EH (cell line): ENCODE results near the gene FAM3C.
"Not testable (repeated sequence)": the region's sequence is repeated elsewhere in the genome, so short reads cannot be mapped to it uniquely, and the experiment has no call there.

Experiments
- DNase-seq: peaks from one replicate; pipeline ENCODE4 v3.0.0-alpha.2; 2015; ENCODE audit warnings: low read depth

FAM3C gene, protein sequence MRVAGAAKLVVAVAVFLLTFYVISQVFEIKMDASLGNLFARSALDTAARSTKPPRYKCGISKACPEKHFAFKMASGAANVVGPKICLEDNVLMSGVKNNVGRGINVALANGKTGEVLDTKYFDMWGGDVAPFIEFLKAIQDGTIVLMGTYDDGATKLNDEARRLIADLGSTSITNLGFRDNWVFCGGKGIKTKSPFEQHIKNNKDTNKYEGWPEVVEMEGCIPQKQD

DNA sequence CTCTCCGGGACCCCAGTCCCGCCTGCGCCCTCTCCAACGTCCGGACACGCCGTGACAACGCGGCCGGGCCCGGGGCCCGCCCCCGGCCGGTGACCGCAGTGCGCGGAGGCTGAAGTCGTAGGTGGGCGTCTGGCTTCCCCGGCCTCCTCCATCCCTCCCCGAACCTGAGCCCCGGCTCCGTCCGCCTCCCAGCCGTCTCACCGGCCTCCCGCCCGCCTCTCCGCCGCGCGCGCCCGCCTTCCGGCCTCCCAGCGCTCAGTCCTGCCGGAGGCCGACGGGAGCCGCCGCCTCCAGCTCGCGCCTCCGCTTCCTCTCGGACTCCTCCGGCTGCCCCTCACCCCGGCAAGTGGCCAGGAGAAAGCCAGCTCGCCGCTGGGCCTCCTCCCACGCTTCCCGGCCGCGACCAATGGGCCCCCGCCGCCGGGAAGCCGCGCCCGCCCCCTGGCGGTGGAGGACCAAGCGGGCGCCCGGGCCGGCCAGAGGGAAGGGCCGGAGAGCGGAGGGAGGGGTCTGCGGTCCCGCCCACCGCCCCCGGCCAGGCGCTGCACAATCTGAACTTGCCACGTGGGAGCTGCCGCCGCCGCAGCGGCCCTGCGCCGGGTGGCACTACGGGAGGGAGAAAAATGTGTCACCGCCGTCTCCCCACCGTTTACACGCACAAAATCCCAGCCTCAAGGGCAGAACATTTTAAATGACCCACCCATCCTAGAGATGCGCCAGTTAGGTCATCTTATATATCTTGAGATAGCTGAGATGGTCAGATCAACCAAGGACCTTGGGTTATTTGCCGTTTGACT is at the start of gene FAM3C:
Gene FAM3C (minus strand): TSS at position 348 of the 797 bp plus-strand sequence. CDS start 13,339 bp downstream, outside the sequence.
- peak; percentile 93 for DNase-seq

DNA sequence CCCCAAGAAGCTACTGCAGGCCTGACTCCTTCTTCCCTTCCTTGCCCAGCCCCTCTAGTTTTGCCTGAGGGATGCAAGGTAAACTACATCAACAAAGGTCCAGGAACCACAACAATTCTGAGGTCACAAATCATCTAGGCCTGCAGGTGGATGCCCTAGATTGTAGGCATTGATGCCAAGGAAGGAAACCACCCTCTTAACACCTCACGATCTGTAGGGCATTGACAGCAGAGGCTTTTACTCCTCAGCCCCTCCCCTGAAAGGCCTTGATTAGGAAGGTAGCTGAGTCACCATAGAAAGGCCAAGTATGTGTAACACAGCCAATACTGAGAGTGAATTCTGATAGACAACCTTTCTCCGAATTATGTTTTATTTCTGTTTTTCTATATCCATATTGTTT is 46.7 kb upstream of the FAM3C start:
- DNase-seq = no peak

DNA sequence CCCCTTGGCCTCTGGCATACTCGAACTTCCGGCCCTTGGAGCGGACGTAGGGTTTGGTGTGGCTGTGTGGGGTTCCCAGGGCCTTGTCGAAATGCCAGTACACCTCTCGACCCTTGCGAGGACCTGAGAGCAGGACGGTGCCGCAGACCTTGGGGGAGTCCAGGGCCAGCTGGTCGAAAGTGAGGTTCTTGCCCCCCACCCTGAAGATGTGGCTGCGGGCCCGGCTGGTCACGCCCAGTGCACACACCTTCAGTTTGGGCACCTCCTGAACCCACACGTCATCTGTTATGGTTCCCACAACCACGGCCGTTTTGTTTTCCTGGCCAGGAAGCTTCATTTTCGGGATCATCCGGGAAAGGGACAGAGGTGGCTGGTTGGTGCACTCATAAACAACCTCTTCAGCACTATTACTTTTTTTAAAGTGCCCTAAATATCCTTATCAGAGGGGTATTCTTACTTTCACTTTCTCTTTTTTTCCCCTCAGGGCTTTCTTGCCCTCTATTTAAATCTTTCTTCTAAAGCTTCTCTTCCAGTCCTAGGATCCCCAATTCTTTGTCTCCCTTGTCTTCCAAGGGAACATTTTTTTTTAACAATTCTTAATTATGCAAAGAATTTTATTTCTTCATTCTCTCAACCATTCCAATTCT is 44.9 kb upstream of the FAM3C start:
- no peak for DNase-seq

DNA sequence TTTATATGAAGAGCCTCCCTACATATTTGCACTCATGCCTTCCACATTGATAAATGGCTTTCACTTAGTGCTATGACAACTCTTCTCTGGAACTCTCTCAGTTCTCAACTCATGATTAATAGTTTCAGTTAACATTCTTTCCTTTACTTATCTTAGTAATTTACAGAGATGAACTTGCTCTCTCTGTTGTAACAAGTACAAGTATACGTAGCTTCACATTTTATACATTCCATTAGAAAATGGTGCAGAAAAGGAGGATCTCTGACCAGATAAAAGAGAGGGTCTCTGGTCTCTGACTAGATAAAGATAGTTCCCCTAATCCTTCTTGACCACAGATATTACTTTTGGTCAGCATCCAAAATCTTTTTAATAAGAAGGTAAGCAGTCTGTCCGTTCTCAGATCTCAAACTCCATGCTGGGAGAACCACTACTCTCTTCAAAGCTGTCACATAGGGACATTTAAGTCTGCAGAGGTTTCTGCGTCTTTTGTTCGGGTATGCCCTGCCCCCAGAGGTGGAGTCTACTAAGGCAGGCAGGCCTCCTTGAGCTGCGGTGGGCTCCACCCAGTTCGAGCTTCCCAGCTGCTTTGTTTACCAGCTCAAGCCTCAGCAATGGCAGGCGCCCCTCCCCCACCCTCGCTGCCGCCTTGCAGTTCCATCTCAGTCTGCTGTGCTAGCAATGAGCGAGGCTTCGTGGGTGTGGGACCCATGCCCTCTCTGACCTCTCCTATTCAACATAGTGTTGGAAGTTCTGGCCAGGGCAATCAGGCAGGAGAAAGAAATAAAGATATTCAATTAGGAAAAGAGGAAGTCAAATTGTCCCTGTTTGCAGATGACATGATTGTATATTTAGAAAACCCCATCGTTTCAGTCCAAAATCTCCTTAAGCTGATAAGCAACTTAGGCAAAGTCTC is 42.2 kb upstream of the FAM3C start:
- peak; percentile 75 for DNase-seq

DNA sequence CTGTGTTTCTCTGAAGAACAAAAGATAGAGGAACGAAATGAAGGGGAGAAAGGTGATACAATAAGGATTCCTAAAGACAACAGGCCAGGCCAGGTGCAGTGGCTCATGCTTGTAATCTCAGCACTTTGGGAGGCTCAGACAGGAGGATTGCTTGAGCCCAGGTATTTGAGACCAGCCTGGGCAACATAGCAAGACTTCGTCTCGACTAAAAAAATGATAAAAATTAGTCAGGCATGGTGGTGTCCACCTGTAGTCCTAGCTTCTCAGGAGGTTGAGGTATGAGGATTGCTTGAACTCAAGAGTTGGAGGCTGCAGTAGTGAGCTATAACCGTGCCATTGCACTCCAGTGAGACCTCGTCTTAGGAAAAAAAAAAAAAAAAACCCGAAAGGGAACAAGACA is 41.4 kb upstream of the FAM3C start:
- DNase-seq = no peak

DNA sequence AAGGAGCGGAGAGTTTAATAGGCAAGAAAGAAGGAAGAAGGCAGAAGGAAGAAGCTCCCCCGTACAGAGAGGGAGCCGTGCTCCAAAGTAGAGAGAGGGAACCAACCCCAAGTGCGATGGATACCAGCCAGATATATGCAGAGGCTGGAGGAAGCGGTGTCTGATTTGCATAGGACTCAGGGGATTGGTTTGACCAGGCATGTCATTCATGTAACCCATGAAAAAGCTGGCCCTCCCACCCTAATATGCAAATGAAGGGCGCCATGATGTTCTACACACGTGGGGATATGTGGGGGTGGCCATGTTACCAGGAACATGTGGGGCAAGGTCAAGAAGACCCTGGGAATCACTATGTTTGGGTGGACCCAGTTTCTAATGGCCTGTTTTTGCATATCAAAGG is 40.6 kb upstream of the FAM3C start:
- DNase-seq = no peak

DNA sequence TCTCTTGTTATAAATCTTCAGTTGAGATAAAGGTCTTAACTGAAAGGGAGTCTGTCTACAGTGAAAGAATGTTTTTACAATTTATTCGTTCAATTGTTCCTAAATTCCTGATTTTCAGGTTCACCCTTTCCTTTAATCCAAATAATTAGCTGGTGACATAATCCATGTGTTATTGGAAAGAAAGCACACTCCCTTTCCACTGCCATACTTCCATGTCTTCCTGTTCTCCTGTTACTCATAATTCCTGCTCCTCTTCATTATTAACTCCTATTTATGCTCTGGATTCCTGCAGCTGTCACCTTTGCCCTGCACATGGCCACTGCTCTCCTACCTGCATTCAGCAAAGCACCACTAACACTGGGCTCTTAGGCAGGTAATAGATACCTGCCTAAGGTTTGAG is 40.0 kb upstream of the FAM3C start:
- DNase-seq = no peak

DNA sequence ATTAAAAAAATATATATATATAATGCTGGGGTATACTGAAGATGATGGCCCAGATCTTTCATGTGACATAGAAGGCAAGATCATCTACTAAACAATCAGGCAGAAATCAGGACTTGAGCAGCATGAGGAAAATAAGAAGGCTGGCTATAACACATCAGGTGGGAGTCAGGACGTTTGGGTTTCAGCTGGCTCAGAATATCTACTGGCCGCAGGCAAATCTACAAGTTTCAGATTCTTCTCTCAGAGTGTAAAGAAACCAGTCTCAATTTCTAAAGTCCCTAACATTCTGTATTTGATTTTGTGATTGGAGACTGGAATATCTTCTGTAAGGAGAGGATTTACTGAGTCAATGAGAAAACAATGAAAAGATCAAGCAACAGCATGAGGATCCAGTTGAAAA is 37.7 kb upstream of the FAM3C start:
- DNase-seq = no peak

DNA sequence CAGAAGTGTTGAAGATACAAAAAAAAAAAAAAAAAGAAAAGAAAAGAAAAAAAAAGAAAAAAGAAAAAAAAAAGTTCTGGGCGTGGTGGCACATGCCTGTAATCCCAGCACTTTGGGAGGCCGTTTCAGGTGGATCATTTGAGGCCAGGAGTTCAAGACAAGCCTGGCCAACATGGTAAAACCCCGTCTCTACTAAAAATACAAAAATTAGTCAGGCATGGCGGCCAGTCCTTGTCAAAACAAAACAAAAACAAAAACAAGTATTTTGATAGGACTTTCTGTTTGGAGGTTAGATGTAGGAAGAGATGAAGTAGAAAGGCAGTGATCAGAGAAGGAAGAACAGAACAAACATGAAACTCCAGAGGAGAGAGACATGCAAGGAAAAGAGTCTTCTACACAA is 36.4 kb upstream of the FAM3C start:
- DNase-seq = not testable (repeated sequence)

DNA sequence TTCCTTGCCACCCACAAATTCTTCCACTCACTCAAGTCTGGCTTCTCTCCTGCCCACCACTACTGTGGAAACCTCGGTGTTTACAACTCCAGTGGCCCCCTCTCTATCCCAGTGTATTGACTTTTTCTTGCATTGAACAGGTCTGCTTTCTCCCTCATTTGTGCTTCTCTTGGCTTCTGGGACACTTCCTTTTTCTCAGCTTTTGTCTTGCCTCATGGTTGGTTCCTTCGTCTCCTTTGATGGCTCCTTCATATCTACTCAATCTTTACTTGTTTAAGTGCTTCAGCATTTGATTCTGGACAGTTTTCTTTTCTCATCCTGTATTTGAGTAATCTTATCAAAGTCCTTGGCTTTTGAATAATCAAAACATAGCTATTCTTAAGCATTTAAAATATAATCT is 35.9 kb upstream of the FAM3C start:
- no peak for DNase-seq

DNA sequence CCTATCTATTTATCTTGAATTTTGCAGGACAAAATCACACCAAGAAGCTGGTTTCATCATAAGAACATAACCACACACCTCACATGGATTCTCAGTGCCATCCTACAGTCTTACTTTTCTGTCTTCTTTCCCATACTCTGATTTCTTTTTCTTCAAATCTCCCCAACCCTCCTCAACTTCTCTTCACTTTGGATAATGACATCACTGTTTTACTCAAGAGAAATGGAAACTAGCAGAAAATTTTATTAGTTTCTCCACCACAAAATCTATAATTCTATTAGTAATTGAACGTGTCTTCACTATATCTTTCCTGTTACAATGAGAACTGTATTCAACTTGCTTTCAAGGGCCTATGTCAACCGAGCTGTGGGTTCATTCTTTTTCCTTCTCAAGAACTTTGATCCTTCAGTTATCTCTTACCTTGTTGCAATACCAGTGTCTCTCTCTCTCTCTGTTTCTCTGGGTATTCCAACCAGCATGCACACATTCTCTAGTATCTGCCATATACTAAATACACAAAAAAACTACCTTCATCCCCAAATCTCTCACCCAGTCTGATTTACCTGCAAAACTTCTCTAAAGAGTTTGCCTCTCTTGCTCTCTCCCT is 35.4 kb upstream of the FAM3C start:
- no peak for DNase-seq

DNA sequence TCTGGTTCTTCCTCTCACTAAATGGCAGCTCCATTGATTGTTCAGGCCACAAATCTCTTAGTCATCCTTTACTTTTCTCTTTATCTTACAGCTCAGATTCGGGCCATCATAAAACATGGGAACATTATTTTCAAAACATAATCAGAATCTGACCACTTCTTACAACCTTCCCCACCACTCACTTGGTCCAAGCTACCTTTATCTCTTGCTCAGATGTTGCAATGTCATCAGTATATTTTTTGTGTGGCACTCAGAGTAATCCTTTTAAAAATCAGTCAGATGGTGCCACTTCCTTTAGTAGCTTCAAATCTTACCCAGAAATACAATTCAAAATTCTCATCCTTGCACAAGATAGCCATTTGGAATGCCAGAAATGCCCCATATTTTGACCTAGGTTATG is 34.5 kb upstream of the FAM3C start:
- no peak for DNase-seq

DNA sequence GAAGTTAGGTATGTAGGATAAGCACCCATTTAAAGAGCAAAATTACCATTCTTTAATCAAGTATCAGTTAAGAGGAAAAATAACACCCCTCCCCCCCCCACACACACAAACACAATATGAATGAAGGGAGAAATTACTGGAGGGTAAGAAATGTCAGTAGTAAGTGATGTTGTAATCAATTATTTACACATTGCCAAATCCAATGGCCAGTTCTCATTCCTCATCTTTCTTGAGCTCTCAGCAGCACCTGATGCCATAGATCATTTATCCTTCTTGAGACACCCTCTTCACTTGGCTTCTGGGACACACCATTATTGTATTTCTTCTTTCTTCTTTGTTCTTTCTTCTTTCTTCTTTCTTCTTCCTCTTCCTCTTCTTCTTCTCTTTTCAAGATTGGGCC is 33.7 kb upstream of the FAM3C start:
- no peak for DNase-seq

DNA sequence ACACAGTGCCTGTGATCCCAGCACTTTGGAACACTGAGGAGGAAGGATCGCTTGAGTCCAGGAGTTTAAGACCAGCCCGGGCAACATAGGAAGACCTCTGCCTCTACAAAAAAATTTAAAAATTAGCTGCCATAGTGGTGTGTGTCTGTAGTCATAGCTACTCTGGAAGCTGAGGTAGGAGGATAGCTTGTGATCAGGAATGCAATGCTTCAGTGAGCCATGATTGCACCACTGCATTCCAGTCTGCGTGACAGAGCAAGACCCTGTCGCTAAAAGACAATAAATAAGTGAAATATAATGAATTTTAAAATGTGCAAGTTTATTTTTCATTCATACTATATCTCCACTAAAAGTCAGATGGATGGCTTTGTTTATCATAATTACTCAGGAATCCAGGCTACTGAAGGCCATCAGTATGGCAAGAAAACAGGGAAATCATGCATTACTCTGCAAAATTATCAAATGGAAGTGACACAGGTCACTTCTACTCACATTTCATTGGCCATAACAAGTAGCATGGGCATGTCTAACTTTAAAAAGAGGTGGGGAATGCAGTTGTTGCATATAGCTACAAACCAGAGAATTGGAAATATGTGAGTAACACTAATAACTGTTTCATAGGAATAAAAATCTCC is 32.9 kb upstream of the FAM3C start:
- DNase-seq = peak; percentile 69

DNA sequence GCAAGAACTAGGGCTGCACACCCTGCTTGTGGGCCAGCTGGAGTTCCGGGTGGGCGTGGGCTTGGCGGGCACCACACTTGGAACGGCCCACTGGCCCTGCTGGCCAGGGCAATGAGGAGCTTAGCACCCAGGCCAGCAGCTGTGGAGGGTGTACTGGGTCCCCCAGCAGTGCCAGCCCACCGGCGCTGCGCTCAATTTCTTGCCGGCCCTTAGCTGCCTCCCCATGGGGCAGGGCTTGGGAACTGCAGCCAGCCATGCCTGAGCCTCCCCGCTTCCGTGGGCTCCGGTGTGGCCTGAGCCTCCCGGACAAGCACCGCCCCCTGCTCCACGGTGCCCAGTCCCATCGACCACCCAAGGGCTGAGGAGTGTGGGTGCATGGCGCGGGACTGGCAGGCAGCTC is 25.6 kb upstream of the FAM3C start:
- DNase-seq = not testable (repeated sequence)

DNA sequence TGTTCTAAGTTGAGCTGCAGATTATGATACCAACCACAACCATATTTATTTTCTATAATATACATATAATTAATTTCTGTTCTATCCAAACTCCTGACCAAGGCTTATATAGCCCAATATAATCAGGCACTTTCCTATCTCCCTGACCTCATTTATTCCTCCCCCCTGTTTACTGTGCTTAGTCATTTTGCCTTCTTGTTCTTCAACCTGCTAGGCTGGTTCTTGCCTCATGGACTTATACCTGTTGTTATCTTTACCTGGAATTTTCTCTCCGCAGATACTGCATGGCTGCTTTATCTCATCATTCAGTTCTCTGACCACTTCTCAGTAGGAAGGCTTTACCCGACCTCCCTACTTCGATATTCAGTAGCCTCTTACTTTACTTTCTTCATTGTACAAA is 24.9 kb upstream of the FAM3C start:
- no peak for DNase-seq

DNA sequence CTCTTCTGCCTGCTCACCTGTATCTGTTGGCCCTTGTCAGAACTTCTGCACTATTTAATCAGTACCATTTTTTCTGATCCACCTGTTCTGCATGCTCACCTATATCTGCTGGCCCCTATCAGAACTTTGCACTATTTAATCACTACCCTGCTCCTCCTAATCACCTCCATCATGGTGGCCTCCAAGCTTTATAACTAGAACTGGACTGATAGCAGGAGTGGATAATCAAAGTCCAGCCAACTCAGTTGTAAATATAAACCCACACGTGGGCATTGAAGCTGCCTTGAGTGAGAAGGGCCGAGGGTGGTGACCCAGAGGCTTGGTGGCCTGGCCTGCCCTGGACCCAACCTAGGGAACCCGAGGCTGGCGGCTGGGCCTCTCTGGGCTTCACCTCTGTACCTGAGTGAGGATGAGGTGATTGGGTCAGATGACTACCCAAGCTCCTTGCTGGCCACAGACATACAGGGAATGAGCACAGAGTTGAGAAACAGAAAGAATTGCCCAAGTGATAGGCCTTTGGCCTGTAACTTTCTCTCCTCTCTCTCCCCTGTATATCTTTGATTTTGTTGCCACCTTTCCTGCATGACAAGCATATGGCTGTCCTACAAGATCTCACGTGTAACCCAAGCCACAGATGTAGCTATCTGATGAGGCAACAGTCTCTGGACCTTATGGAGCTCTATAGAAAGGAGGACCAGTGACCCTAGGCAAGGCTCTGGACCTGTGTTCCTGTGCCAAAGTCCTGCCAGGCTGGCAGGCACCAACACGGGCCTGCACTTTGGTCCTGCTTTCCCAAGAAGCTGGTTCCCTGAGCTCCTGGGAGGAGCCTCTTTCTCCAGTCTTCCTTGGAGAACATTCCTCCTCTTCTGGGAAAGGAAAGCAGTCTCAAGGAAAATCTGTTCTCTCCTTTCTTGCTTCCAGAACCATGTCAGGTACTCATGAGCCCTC is 23.4 kb upstream of the FAM3C start:
- no peak for DNase-seq

DNA sequence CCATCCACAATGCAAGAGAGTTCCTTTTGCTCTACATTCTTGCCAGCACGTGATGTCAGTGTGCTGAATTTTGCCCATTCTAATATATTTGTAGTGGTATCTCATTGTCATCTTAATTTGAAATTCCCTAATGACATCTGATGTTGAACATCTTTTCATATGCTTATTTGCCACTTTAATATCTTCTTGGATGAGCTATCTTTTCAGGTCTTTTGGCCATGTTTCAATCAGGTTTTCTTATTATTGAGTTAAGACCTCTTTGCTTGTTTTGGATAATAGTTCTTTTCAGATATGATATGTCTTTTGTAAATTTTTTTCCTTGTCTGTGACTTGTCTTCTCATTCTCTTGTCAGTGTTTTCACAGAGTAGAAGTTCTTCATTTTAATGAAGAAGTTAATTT is 20.4 kb upstream of the FAM3C start:
- DNase-seq = no peak

DNA sequence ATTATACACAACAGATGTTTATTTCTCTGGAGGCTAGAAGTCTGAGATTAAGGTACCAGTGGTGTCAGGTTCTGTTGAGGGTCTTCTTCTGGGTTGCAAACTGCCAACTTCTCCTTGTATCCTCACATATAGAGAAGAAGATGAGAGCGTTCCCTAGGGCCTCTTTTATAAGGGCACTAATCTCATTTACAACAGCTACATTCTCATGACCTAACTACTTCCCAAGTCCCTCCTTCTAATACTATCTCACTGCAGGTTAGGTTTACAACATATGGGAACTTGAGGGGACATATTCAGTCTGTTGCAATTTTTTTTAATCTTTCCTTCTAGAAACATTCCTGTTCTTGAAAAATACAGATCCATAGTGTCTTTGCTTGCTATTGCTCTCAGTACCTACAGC is 18.3 kb upstream of the FAM3C start:
- no peak for DNase-seq

DNA sequence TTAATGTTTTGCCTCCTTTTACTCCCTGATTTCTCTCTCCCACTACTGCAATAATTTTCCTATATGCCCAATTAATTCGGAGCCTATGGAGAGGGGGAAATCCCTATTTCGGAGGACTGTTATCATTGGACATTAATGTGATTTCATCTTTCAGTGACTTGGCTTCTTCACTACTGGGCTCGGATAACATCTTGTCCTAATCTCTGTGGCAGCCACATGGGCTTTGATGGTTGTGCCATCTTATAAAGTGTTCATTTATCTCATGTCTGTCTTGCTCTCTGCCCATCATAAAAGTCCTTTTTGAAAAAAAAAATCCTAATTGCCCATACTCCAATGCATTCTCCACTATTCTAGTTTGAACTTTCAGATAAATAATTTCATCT is 15.5 kb upstream of the FAM3C start:
- no peak for DNase-seq
